ENCODE measurements around the gene TUBGCP6.

- TF ChIP-seq CTCF (IDR thresholded peaks at IDR 0.05) (no peak), EZH2 (IDR thresholded peaks at IDR 0.05) (no peak)
Observed at GRCh38 chr22:50215297-50216054, 29.3 kb downstream of the TUBGCP6 start.

Measured in neural progenitor cell (in vitro differentiated cells).